Measurements from ENCODE around the gene CCDC92B.
"Not testable (repeated sequence)": the region's sequence is repeated elsewhere in the genome, so short reads cannot be mapped to it uniquely, and the experiment has no call there.

The CCDC92B gene

GRCh38 chr17:2701996-2702741, 47.3 kb downstream of the CCDC92B start:
- DNase-seq: no peak

- DNase-seq: no peak
Measured at GRCh38 chr17:2701161-2701995, 48.1 kb downstream of the CCDC92B start.

GRCh38 chr17:2700491-2701141, 48.8 kb downstream of the CCDC92B start:
- DNase-seq: no peak

- DNase-seq: no peak
Measured at GRCh38 chr17:2700030-2700490, 49.4 kb downstream of the CCDC92B start.

- DNase-seq: not testable (repeated sequence)
Measured at GRCh38 chr17:2699216-2699805, 50.1 kb downstream of the CCDC92B start.

GRCh38 chr17:2697611-2698162, 51.8 kb downstream of the CCDC92B start:
- DNase-seq: no peak

- DNase-seq: no peak
Measured at GRCh38 chr17:2695961-2696760, 53.3 kb downstream of the CCDC92B start.

GRCh38 chr17:2695243-2695960, 54.0 kb downstream of the CCDC92B start:
- no peak for DNase-seq

GRCh38 chr17:2694381-2695242, 54.8 kb downstream of the CCDC92B start:
- DNase-seq: no peak

GRCh38 chr17:2693561-2694380, 55.7 kb downstream of the CCDC92B start:
- no peak for DNase-seq

GRCh38 chr17:2692781-2693135, 56.7 kb downstream of the CCDC92B start:
- DNase-seq: no peak

- no peak for DNase-seq
Measured at GRCh38 chr17:2691965-2692780, 57.3 kb downstream of the CCDC92B start.

- DNase-seq: no peak
Measured at GRCh38 chr17:2691069-2691871, 58.2 kb downstream of the CCDC92B start.

- no peak for DNase-seq
Measured at GRCh38 chr17:2690165-2691068, 59.0 kb downstream of the CCDC92B start.

- no peak for DNase-seq
Measured at GRCh38 chr17:2689411-2690164, 59.9 kb downstream of the CCDC92B start.

Data from activated naive CD4-positive, alpha-beta T cell (primary cell).